Mesendoderm (in vitro differentiated cells): Measurements from ENCODE around the gene HNRNPLL. TPM values are rescaled to one million over a fixed set of nuclear protein-coding genes. Genes with fewer than 3 reads are reported as not detected.

Source experiments
- DNase-seq: peaks from one replicate; pipeline ENCODE4 v3.0.0; 2013
- H2AK5ac ChIP-seq: 2 replicates; pipeline ENCODE4 v1.6.1; 2013; ENCODE audit warnings: low read length, inconsistent platforms
- H2BK120ac ChIP-seq: 2 replicates; pipeline ENCODE4 v1.6.1; 2013; ENCODE audit warnings: low read depth, mild to moderate bottlenecking, low read length, moderate library complexity, mixed read lengths
- H2BK15ac ChIP-seq: replicated peaks from 2 replicates; pipeline ENCODE4 v1.6.1; 2013; ENCODE audit warnings: low read depth, mild to moderate bottlenecking, moderate library complexity
- H2BK5ac ChIP-seq: 2 replicates; pipeline ENCODE4 v1.6.1; 2013; ENCODE audit warnings: low read length, inconsistent platforms
- H3K18ac ChIP-seq: 2 replicates; pipeline ENCODE4 v1.6.1; 2013; ENCODE audit warnings: mild to moderate bottlenecking, low read length, mixed read lengths
- H3K23ac ChIP-seq: one replicate; pipeline ENCODE4 v1.6.1; 2013; ENCODE audit warnings: low read length
- H3K27ac ChIP-seq: 2 replicates; pipeline ENCODE4 v1.5.1; 2013; ENCODE audit warnings: low read depth, mild to moderate bottlenecking, inconsistent platforms, low read length, moderate library complexity
- H3K27me3 ChIP-seq: 2 replicates; pipeline ENCODE4 v1.6.1; 2013; ENCODE audit warnings: low read length, control low read depth, mild to moderate bottlenecking, inconsistent platforms; ENCODE audit not compliant: insufficient read depth, poor library complexity
- H3K36me3 ChIP-seq: 2 replicates; pipeline ENCODE4 v1.6.1; 2013; ENCODE audit warnings: low read length, inconsistent platforms; ENCODE audit not compliant: control insufficient read depth, insufficient read depth
- H3K4ac ChIP-seq: one replicate; pipeline ENCODE4 v1.6.1; 2013; ENCODE audit warnings: low read depth, mild to moderate bottlenecking, low read length, moderate library complexity
- H3K4me1 ChIP-seq: 2 replicates; pipeline ENCODE4 v1.6.1; 2013; ENCODE audit warnings: low read depth, low read length, inconsistent platforms; ENCODE audit not compliant: control insufficient read depth
- H3K4me2 ChIP-seq: 2 replicates; pipeline ENCODE4 v1.6.1; 2013; ENCODE audit warnings: low read length
- H3K4me3 ChIP-seq: 2 replicates; pipeline ENCODE4 v1.5.1; 2013; ENCODE audit warnings: mild to moderate bottlenecking, low read length
- H3K56ac ChIP-seq: one replicate; pipeline ENCODE4 v1.6.1; 2013; ENCODE audit warnings: low read length
- H3K79me1 ChIP-seq: 2 replicates; pipeline ENCODE4 v1.6.1; 2013; ENCODE audit warnings: low read length, inconsistent platforms
- H3K79me2 ChIP-seq: 2 replicates; pipeline ENCODE4 v1.6.1; 2013; ENCODE audit warnings: mild to moderate bottlenecking, low read length; ENCODE audit not compliant: control insufficient read depth, insufficient read depth
- H3K9ac ChIP-seq: 2 replicates; pipeline ENCODE4 v1.6.1; 2013; ENCODE audit warnings: low read length, inconsistent platforms
- H4K5ac ChIP-seq: one replicate; pipeline ENCODE4 v1.6.1; 2013; ENCODE audit warnings: low read length
- H4K8ac ChIP-seq: one replicate; pipeline ENCODE4 v1.6.1; 2013; ENCODE audit warnings: low read depth, mild to moderate bottlenecking, control low read depth, low read length, moderate library complexity
- WGBS: extraction: QIAGEN DNeasy Blood & Tissue Kit; methylation state at CpG from one replicate; pipeline ENCODE4 v1.1.7; 2013; ENCODE audit warnings: low lambda C conversion rate, missing lambda C conversion rate; ENCODE audit not compliant: insufficient coverage; ENCODE audit errors: extremely low coverage; 5-methylcytosine and 5-hydroxymethylcytosine counted together
- polyA plus RNA-seq, 2 experiments: library from polyadenylated mRNA; stranded (reverse); fragments of 200-250 nt; gene quantifications; one replicate each; pipeline ENCODE4 v1.2.3, GENCODE V29; 2013

HNRNPLL gene
- 33.4 TPM for polyA plus RNA-seq (2013, experiment 1 of 2)
- 33.4 TPM for polyA plus RNA-seq (2013, experiment 2 of 2)

DNA sequence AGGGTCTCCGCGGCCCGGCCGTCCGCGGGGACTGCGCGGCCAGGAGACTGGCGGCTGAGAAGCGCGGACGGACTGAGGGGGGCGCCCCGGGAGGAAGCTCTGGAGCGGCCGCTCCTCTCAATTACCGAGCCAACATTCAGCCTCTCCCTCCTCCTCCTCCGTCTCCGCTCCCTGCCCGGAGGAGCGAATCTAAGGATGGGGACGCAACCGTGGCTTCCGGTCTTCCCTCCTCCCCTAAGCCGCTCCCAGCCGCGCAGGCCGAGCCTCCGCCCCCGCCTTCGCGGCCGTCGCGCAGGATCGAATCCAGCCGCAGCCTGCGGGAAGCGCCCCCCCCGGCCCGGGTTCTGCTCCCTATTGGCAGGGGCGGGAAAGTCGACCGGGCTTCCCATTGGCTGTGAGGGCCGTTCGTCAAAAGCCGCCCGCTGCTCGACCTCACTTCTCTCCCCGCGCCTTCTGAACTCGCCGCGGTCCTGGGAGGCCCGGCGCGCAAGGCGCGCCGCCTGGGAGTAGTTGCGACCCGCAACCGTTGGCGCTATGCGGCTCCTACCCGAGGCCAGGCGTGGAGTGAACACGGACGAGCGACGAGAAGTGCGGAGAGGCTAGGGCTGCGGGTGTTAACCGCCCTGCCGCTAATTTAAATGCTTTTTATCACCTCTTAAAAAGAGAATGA is at the start of gene HNRNPLL:
Gene HNRNPLL (minus strand): TSS at position 197 of the 670 bp plus-strand sequence. CDS start 302 bp downstream, outside the sequence.
- H3K18ac ChIP-seq = peak within 1 kb of the TSS; percentile 86
- peaks cover 42% of the 10 kb centered on the region for H3K79me2 ChIP-seq
- WGBS = no CpG with 5 or more reads among the region's 75 CpGs
- H3K9ac ChIP-seq = peak within 1 kb of the TSS; percentile 98
- H3K4me2 ChIP-seq = peak within 1 kb of the TSS; percentile 97
- no peak within 1 kb of the TSS for H2AK5ac ChIP-seq
- H2BK5ac ChIP-seq = peak within 1 kb of the TSS; percentile 94
- H2BK15ac ChIP-seq = no peak within 1 kb of the TSS
- H3K36me3 ChIP-seq = no peaks in the 10 kb centered on the region
- no peaks in the 10 kb centered on the region for H3K27me3 ChIP-seq
- peak within 1 kb of the TSS; percentile 99 for H3K56ac ChIP-seq
- peak within 1 kb of the TSS; percentile 3 for H2BK120ac ChIP-seq
- DNase-seq = peak; percentile 99
- no peaks in the 10 kb centered on the region for H3K4me1 ChIP-seq
- no peak within 1 kb of the TSS for H4K5ac ChIP-seq
- H3K27ac ChIP-seq = peak within 1 kb of the TSS; percentile 98
- H4K8ac ChIP-seq = peak within 1 kb of the TSS; percentile 56
- peak within 1 kb of the TSS; percentile 93 for H3K4me3 ChIP-seq
- H3K4ac ChIP-seq = peak within 1 kb of the TSS; percentile 95
- peak within 1 kb of the TSS; percentile 73 for H3K23ac ChIP-seq
- peaks cover 2% of the 10 kb centered on the region for H3K79me1 ChIP-seq

DNA sequence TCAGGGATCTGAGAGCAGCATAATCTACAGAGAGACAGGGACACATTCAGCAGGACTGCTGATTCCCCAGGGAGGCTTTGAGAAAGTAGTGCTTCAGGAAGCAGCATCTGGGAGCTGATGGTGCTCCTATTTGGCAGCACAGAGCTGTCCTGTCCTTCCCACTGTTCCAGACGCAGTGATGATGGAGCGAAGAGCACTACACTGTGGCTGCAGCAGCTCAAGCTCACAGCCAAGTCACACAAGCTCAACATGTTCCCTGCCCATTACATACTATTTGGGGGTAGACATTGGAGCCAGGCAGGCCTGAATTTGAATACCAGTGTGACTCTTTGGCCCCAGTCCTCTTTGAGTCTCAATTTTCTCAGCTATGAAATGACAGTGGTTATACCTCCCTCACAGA is 48.0 kb upstream of the HNRNPLL start:
- WGBS = no CpG with 5 or more reads among the region's 2 CpGs
- Histone ChIP-seq H3K56ac (no peak overlapping the region), H4K8ac (no peak overlapping the region), H3K27me3 (no peaks in the 10 kb centered on the region), H3K4ac (no peak overlapping the region), H3K27ac (no peak overlapping the region), H3K4me1 (no peaks in the 10 kb centered on the region), H3K79me2 (no peaks in the 10 kb centered on the region), H3K36me3 (no peaks in the 10 kb centered on the region), H2BK5ac (no peak overlapping the region), H3K23ac (no peak overlapping the region), H2BK15ac (no peak overlapping the region), H3K18ac (no peak overlapping the region), H2AK5ac (no peak overlapping the region), H3K9ac (no peak overlapping the region), H3K4me2 (no peak overlapping the region), H3K4me3 (no peak overlapping the region), H3K79me1 (no peaks in the 10 kb centered on the region), H4K5ac (no peak overlapping the region), H2BK120ac (no peak overlapping the region)
- DNase-seq = no peak

DNA sequence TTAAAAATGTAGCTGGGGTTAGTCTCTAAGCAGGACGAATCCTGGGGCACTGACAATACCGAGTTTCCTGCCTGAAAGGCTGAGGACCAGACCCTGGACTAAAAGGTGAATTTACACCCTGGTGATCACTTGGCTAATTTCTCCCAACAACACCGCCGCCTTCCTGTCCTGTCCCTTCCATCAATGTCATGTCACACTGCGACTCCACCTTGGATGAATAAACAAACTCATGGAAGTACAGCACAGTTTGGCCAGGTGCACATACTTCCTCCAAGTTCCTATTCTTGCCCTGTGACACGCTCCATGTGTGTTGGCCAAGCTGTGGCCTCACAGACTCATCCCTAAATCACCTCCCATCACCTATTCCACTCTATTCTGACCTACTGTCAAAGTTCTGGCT is 47.3 kb upstream of the HNRNPLL start:
- no peak overlapping the region for H2BK15ac ChIP-seq
- no peak overlapping the region for H3K18ac ChIP-seq
- no CpG with 5 or more reads among the region's 6 CpGs for WGBS
- DNase-seq = no peak
- H2AK5ac ChIP-seq = no peak overlapping the region
- no peak overlapping the region for H2BK5ac ChIP-seq
- H3K4ac ChIP-seq = no peak overlapping the region
- no peak overlapping the region for H3K4me3 ChIP-seq
- no peaks in the 10 kb centered on the region for H3K4me1 ChIP-seq
- no peak overlapping the region for H3K9ac ChIP-seq
- H4K5ac ChIP-seq = no peak overlapping the region
- H4K8ac ChIP-seq = no peak overlapping the region
- no peaks in the 10 kb centered on the region for H3K79me2 ChIP-seq
- H3K23ac ChIP-seq = no peak overlapping the region
- H3K56ac ChIP-seq = no peak overlapping the region
- no peak overlapping the region for H3K27ac ChIP-seq
- no peaks in the 10 kb centered on the region for H3K79me1 ChIP-seq
- no peaks in the 10 kb centered on the region for H3K36me3 ChIP-seq
- H3K4me2 ChIP-seq = no peak overlapping the region
- H2BK120ac ChIP-seq = no peak overlapping the region
- H3K27me3 ChIP-seq = no peaks in the 10 kb centered on the region

DNA sequence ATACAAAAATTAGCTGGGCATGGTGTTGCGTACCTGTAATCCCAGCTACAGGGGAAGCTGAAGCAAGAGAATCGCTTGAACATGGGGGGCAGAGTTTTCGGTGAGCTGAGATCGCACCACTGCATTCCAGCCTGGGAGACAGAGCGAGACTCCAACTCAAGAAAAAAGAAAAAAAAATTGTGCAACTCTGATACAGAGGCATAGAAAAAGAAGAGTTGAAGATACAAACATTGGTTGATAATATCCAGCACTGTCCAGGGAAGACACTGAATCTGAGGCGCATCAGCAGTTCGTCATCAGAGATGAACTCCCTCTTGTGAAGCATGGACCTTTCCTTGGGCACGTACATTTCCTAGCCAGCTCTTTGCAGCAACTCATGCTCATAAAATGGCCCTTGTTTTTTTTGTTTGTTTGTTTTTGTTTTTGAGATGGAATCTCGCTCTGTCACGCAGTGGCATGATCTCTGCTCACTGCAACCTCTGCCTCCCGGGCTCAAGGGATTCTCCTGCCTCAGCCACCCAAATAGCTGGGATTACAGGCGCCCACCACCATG is 46.5 kb upstream of the HNRNPLL start:
- Histone ChIP-seq H3K23ac (no peak overlapping the region), H3K36me3 (no peaks in the 10 kb centered on the region), H3K9ac (no peak overlapping the region), H3K27me3 (no peaks in the 10 kb centered on the region), H2BK5ac (no peak overlapping the region), H3K18ac (no peak overlapping the region), H4K5ac (no peak overlapping the region), H3K4ac (no peak overlapping the region), H4K8ac (no peak overlapping the region), H3K4me2 (no peak overlapping the region), H2BK15ac (no peak overlapping the region), H3K56ac (no peak overlapping the region), H3K27ac (no peak overlapping the region), H3K4me3 (no peak overlapping the region), H3K79me1 (no peaks in the 10 kb centered on the region), H2BK120ac (no peak overlapping the region), H3K79me2 (no peaks in the 10 kb centered on the region), H3K4me1 (no peaks in the 10 kb centered on the region), H2AK5ac (no peak overlapping the region)
- WGBS = no CpG with 5 or more reads among the region's 12 CpGs
- DNase-seq = no peak

DNA sequence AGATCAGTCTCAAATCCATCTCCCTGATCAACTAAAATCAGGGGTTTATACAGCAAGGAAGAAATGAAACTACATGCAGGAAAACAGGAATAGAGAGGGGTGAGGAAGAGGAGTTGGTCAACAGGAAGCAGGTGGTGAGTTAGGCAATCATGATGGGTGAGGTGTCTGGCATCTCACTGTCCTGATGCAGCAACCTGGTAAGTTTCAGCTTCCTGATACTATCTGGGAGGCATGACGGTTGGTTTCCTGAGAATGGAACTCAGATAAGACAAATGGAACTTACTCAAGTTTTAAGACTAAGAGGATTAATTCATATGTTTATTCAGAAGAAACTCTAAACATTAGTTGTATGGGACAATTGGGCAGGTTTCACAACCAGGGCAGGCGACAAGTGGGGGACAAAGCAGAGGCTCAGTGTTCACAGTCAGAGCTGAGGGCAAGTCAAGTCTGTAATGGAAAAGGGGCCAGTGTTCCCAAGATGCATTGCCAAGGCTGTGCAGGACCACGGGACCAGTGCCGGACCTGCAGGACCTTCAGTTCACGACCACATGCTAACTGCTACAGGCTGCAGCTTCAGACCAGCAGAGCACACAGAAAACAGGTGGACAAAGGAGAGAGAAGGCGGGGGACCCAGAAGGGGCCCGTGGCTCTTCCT is 45.5 kb upstream of the HNRNPLL start:
- no peak overlapping the region for H2AK5ac ChIP-seq

More for the DNA sequence above, 45.5 kb upstream of the HNRNPLL start:
- no peaks in the 10 kb centered on the region for H3K4me1 ChIP-seq
- H4K5ac ChIP-seq = no peak overlapping the region
- no peak overlapping the region for H3K4me3 ChIP-seq
- no peak for DNase-seq
- H3K23ac ChIP-seq = no peak overlapping the region
- no peak overlapping the region for H3K27ac ChIP-seq
- H4K8ac ChIP-seq = no peak overlapping the region
- H3K4ac ChIP-seq = no peak overlapping the region
- H3K4me2 ChIP-seq = no peak overlapping the region
- H2BK5ac ChIP-seq = no peak overlapping the region
- no peak overlapping the region for H3K18ac ChIP-seq
- no peak overlapping the region for H2BK120ac ChIP-seq
- no peak overlapping the region for H3K56ac ChIP-seq
- H3K9ac ChIP-seq = no peak overlapping the region
- H2BK15ac ChIP-seq = no peak overlapping the region
- WGBS = no CpG with 5 or more reads among the region's 7 CpGs
- H3K79me1 ChIP-seq = no peaks in the 10 kb centered on the region
- no peaks in the 10 kb centered on the region for H3K79me2 ChIP-seq
- no peaks in the 10 kb centered on the region for H3K36me3 ChIP-seq
- no peaks in the 10 kb centered on the region for H3K27me3 ChIP-seq
